Spleen (tissue), 11 donors: Measurements from ENCODE around the gene AKAP11. TPM values are rescaled to one million over a fixed set of nuclear protein-coding genes. Genes with fewer than 3 reads are reported as not detected.

ENCODE experiments used
- DNase-seq: peaks from one replicate; pipeline ENCODE4 v3.0.0-alpha.2; 2020
- H3K27ac ChIP-seq, 8 donors: fragments of 200-600 bp; sonication (generic) in 7 of 8; 1 replicate in 4 of 8; 2 replicates in 4 of 8; pipeline versions ENCODE4 v1.5.0 to v1.8.0; 2016 to 2021; ENCODE audit warnings: inconsistent platforms in 4 of 8, mild to moderate bottlenecking in 4 of 8, moderate library complexity in 1 of 8
- H3K27me3 ChIP-seq, 7 donors: fragments of 200-600 bp; sonication (generic) in 6 of 7; replicated peaks in 1 of 7; 1 replicate in 4 of 7; 2 replicates in 3 of 7; pipeline versions ENCODE4 v1.5.0 to v1.8.0; 2016 to 2021; ENCODE audit warnings: inconsistent platforms in 3 of 7, mild to moderate bottlenecking in 1 of 7
- H3K36me3 ChIP-seq, 6 donors: fragments of 200-600 bp; sonication (generic) in 5 of 6; 1 replicate in 4 of 6; 2 replicates in 2 of 6; pipeline versions ENCODE4 v1.5.0 to v1.8.0; 2016 to 2021; ENCODE audit warnings: inconsistent platforms in 2 of 6
- H3K4me1 ChIP-seq, 6 donors: fragments of 200-600 bp; sonication (generic) in 5 of 6; 1 replicate in 3 of 6; 2 replicates in 3 of 6; pipeline versions ENCODE4 v1.5.0 to v1.8.0; 2016 to 2021; ENCODE audit warnings: inconsistent platforms in 3 of 6
- H3K4me3 ChIP-seq, 8 donors: fragments of 200-600 bp; sonication (generic) in 7 of 8; 1 replicate in 4 of 8; 2 replicates in 4 of 8; pipeline versions ENCODE4 v1.5.0 to v1.8.0; 2016 to 2021; ENCODE audit warnings: inconsistent platforms in 4 of 8, mild to moderate bottlenecking in 4 of 8, moderate library complexity in 2 of 8
- H3K9me3 ChIP-seq, 8 donors: fragments of 200-600 bp; sonication (generic) in 7 of 8; 1 replicate in 4 of 8; 2 replicates in 4 of 8; pipeline versions ENCODE4 v1.5.0 to v1.8.0; 2016 to 2021; ENCODE audit warnings: inconsistent platforms in 4 of 8
- POLR2A ChIP-seq, 3 donors: fragments of 450-650 bp; IDR thresholded peaks; one replicate each; pipeline ENCODE4 v1.5.1; 2017; ENCODE audit warnings: antibody characterized with exemption in 3 of 3, mild to moderate bottlenecking in 1 of 3
- POLR2AphosphoS5 ChIP-seq, 3 donors: sonication (generic); formaldehyde crosslinking; IDR thresholded peaks; one replicate each; pipeline ENCODE4 v1.5.1; 2017; ENCODE audit warnings: antibody characterized with exemption in 3 of 3
- WGBS, 5 donors: extraction: QIAGEN DNeasy Blood & Tissue Kit in 3 of 5; methylation state at CpG; one replicate each; pipeline versions ENCODE4 v1.1.5 to v1.1.7; 2013 to 2018; 5-methylcytosine and 5-hydroxymethylcytosine counted together
- intact Hi-C: fragments of 100-400 bp; cut with DNase I; formaldehyde crosslinking; loops from one replicate; pipeline ENCODE4 v1.15.0; 2023; ENCODE audit warnings: low total_unique reads
- polyA plus RNA-seq, 3 donors: library from polyadenylated mRNA; stranded (reverse); fragments of 200-250 nt; gene quantifications; one replicate each; pipeline ENCODE4 v1.2.1, GENCODE V29; 2013
- total RNA-seq, 7 donors: library from RNA; depleted of rRNA in 3 of 7; stranded (reverse); fragments of >200 nt in 3 of 7; fragmentation: NEBNext Ultra II Directional in 4 of 7; extraction: Animal tissue kit (Norgen Biotek cat#: 25700) in 4 of 7; gene quantifications; one replicate each; pipeline versions ENCODE4 v1.1.0 to v1.2.1, GENCODE V29; 2016 to 2021
- TF ChIP-seq, protein P1 (sequence below), 11 experiments: fragments of 200-600 bp in 7 of 11; fragments of 450-650 bp in 4 of 11; sonication (generic) in 4 of 11; IDR thresholded peaks in 8 of 11; conservative IDR thresholded peaks in 3 of 11; 1 replicate in 7 of 11; 2 replicates in 4 of 11; pipeline versions ENCODE4 v1.4.0 to v1.8.0; 2016 to 2021; ENCODE audit warnings: antibody characterized with exemption in 11 of 11, inconsistent platforms in 4 of 11, mild to moderate bottlenecking in 1 of 11
- donor health status: healthy with polysubstance abuse.
- donor health status: DM: no; HTN: no; CAD: no; lungs with moderate emphysema.
- donor health status: DM: no; HTN: no; CAD: no.
- donor health status: Bipolar disorder and iron deficiency.
- donor health status: healthy.
- donor health status: DM: no; HTN: no; CAD: no.
- donor health status: DM: yes; HTN: yes; CAD: no.

AKAP11 gene
- total and polyA plus RNA-seq, 10 donors: 9.4 to 43.5 (median 37.3) TPM

GRCh38 chr13:42318570-42318969 is 46.6 kb downstream of the AKAP11 start:
- Histone ChIP-seq H3K4me3 (no peak overlapping the region), H3K9me3 (no peaks in the 10 kb centered on the region), H3K4me1 (peaks cover 0 to 8% (median 0%) of the 10 kb centered on the region in 6 donors), H3K27me3 (no peaks in the 10 kb centered on the region), H3K36me3 (peaks cover 0 to 87% (median 21%) of the 10 kb centered on the region in 6 donors), H3K27ac (no peak overlapping the region)
- WGBS, 5 donors: 84 to 89% (median 88%) methylated on average over 3 of the region's 3 CpGs
- TF ChIP-seq POLR2A (IDR thresholded peaks at IDR 0.05) (no peak), POLR2AphosphoS5 (IDR thresholded peaks at IDR 0.05) (no peak)
- TF ChIP-seq, protein P1, sequence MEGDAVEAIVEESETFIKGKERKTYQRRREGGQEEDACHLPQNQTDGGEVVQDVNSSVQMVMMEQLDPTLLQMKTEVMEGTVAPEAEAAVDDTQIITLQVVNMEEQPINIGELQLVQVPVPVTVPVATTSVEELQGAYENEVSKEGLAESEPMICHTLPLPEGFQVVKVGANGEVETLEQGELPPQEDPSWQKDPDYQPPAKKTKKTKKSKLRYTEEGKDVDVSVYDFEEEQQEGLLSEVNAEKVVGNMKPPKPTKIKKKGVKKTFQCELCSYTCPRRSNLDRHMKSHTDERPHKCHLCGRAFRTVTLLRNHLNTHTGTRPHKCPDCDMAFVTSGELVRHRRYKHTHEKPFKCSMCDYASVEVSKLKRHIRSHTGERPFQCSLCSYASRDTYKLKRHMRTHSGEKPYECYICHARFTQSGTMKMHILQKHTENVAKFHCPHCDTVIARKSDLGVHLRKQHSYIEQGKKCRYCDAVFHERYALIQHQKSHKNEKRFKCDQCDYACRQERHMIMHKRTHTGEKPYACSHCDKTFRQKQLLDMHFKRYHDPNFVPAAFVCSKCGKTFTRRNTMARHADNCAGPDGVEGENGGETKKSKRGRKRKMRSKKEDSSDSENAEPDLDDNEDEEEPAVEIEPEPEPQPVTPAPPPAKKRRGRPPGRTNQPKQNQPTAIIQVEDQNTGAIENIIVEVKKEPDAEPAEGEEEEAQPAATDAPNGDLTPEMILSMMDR (IDR thresholded peaks at IDR 0.05 in 8 of 11, conservative IDR thresholded peaks at IDR 0.05 in 3 of 11): no peak
- no peak for DNase-seq
- intact Hi-C loops: no loop called here

- DNase-seq: no peak
- Histone ChIP-seq H3K27me3 (no peaks in the 10 kb centered on the region), H3K36me3 (peaks cover 0 to 72% (median 17%) of the 10 kb centered on the region in 6 donors), H3K4me1 (peaks cover 0 to 8% (median 0%) of the 10 kb centered on the region in 6 donors), H3K27ac (no peak overlapping the region), H3K4me3 (no peak overlapping the region), H3K9me3 (no peaks in the 10 kb centered on the region)
- WGBS, 5 donors: 77 to 83% (median 80%) methylated on average over 4 of the region's 4 CpGs
- intact Hi-C loops: no loop called here
- TF ChIP-seq POLR2AphosphoS5 (IDR thresholded peaks at IDR 0.05) (no peak), POLR2A (IDR thresholded peaks at IDR 0.05) (no peak)
- TF ChIP-seq, protein P1 (IDR thresholded peaks at IDR 0.05 in 8 of 11, conservative IDR thresholded peaks at IDR 0.05 in 3 of 11): no peak
Measured at GRCh38 chr13:42320375-42320787, 48.4 kb downstream of the AKAP11 start.

- no peak for TF ChIP-seq POLR2AphosphoS5 (IDR thresholded peaks at IDR 0.05)
- TF ChIP-seq, protein P1 (IDR thresholded peaks at IDR 0.05 in 8 of 11, conservative IDR thresholded peaks at IDR 0.05 in 3 of 11): no peak
- no peak for TF ChIP-seq POLR2A (IDR thresholded peaks at IDR 0.05)
- H3K36me3 ChIP-seq: peaks cover 0 to 48% (median 7%) of the 10 kb centered on the region in 6 donors
- WGBS, 5 donors: 94 to 99% (median 96%) methylated on average over 2 of the region's 2 CpGs
- H3K4me1 ChIP-seq: peaks cover 0 to 8% (median 0%) of the 10 kb centered on the region in 6 donors
- no peak overlapping the region for H3K27ac ChIP-seq
- H3K4me3 ChIP-seq: no peak overlapping the region
- intact Hi-C loops: no loop called here
- DNase-seq: no peak
- H3K9me3 ChIP-seq: no peaks in the 10 kb centered on the region
- no peaks in the 10 kb centered on the region for H3K27me3 ChIP-seq
Measured at GRCh38 chr13:42322806-42323205, 50.9 kb downstream of the AKAP11 start.

DNA sequence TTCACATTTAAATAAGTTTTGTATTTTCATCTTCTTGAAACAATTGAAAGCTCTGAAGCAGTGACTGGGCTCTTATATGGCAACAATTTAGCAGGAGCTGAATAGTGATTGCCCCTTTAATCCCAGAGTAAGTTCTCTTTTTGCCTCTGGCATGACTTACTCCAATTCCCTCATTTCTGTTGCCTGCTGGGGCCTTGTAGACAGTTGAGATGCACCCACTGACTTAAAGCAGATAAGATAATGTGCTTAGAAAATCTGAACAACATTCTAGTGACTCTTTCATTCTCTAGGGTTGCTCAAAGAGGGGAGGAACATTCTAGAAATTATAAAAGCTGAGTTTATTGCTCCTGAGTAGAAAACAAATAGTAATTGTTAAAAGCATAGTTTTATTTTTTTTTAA is 52.8 kb downstream of the AKAP11 start:
- peaks cover 0 to 32% (median 7%) of the 10 kb centered on the region in 6 donors for H3K36me3 ChIP-seq
- H3K4me3 ChIP-seq: no peak overlapping the region
- TF ChIP-seq, protein P1 (IDR thresholded peaks at IDR 0.05 in 8 of 11, conservative IDR thresholded peaks at IDR 0.05 in 3 of 11): no peak
- TF ChIP-seq POLR2AphosphoS5 (IDR thresholded peaks at IDR 0.05) (no peak), POLR2A (IDR thresholded peaks at IDR 0.05) (no peak)
- peaks cover 0 to 12% (median 10%) of the 10 kb centered on the region in 6 donors for H3K4me1 ChIP-seq
- H3K27ac ChIP-seq: no peak overlapping the region
- no peaks in the 10 kb centered on the region for H3K27me3 ChIP-seq
- no peak for DNase-seq
- intact Hi-C loops: no loop called here
- H3K9me3 ChIP-seq: no peaks in the 10 kb centered on the region
